RWPE2 (cell line): ENCODE measurements around the gene TRAPPC8.

Source experiments
- ATAC-seq: fragments of 200-7000 bp; cut with Tn5 transposase; 3 replicates; pipeline ENCODE4 v1.9.1; 2021; ENCODE audit warnings: low read depth
- DNase-seq: peaks from one replicate; pipeline ENCODE4 v3.0.0-alpha.2; 2020; ENCODE audit warnings: low spot score
- H3K27ac ChIP-seq: fragments of 450-650 bp; 2 replicates; pipeline ENCODE4 v1.5.1; 2017; ENCODE audit warnings: mild to moderate bottlenecking; ENCODE audit not compliant: poor library complexity, severe bottlenecking
- H3K27me3 ChIP-seq: fragments of 250-450 bp; sonication (Bioruptor Pico); 2 replicates; pipeline ENCODE4 v1.5.1; 2021; ENCODE audit warnings: mild to moderate bottlenecking, moderate library complexity; ENCODE audit not compliant: insufficient read depth, poor library complexity, severe bottlenecking
- H3K36me3 ChIP-seq: fragments of 250-450 bp; sonication (Bioruptor Pico); 2 replicates; pipeline ENCODE4 v1.5.1; 2020; ENCODE audit warnings: low read depth, mild to moderate bottlenecking, moderate library complexity
- H3K4me1 ChIP-seq: fragments of 250-450 bp; sonication (Bioruptor Pico); 2 replicates; pipeline ENCODE4 v1.5.1; 2021; ENCODE audit warnings: mild to moderate bottlenecking, moderate library complexity; ENCODE audit not compliant: insufficient read depth, poor library complexity, severe bottlenecking
- H3K4me3 ChIP-seq: fragments of 250-450 bp; sonication (Bioruptor Pico); 2 replicates; pipeline ENCODE4 v1.5.1; 2021; ENCODE audit warnings: mild to moderate bottlenecking, moderate library complexity; ENCODE audit not compliant: severe bottlenecking
- H3K9me3 ChIP-seq: fragments of 250-450 bp; sonication (Bioruptor Pico); 2 replicates; pipeline ENCODE4 v1.5.1; 2021; ENCODE audit warnings: mild to moderate bottlenecking, moderate library complexity; ENCODE audit not compliant: severe bottlenecking
- CTCF ChIP-seq: fragments of 450-650 bp; IDR thresholded peaks from one replicate; pipeline ENCODE4 v1.5.1; 2017; ENCODE audit warnings: mild to moderate bottlenecking, moderate library complexity; ENCODE audit not compliant: poor library complexity, severe bottlenecking

TRAPPC8 gene

GRCh38 chr18:31857526-31858106, 85.3 kb downstream of the TRAPPC8 start:
- DNase-seq (no peak), ATAC-seq (no peak)
- no peak for TF ChIP-seq CTCF
- Histone ChIP-seq H3K27ac (no peak overlapping the region), H3K27me3 (no peaks in the 10 kb centered on the region), H3K4me3 (no peak overlapping the region), H3K36me3 (peaks cover 69% of the 10 kb centered on the region), H3K9me3 (no peaks in the 10 kb centered on the region), H3K4me1 (no peaks in the 10 kb centered on the region)

GRCh38 chr18:31850844-31851243, 92.1 kb downstream of the TRAPPC8 start:
- Histone ChIP-seq H3K4me3 (no peak overlapping the region), H3K27me3 (no peaks in the 10 kb centered on the region), H3K27ac (no peak overlapping the region), H3K4me1 (no peaks in the 10 kb centered on the region), H3K9me3 (no peaks in the 10 kb centered on the region), H3K36me3 (peaks cover 74% of the 10 kb centered on the region)
- ATAC-seq (no peak), DNase-seq (no peak)
- no peak for TF ChIP-seq CTCF

- ATAC-seq (no peak), DNase-seq (no peak)
- no peak for TF ChIP-seq CTCF
- H3K36me3 ChIP-seq: peaks cover 38% of the 10 kb centered on the region
- no peaks in the 10 kb centered on the region for H3K27me3 ChIP-seq
- H3K4me1 ChIP-seq: no peaks in the 10 kb centered on the region
- H3K9me3 ChIP-seq: no peaks in the 10 kb centered on the region
- H3K27ac ChIP-seq: no peak overlapping the region
- H3K4me3 ChIP-seq: no peak overlapping the region
Observed at GRCh38 chr18:31840499-31840898, 102.4 kb downstream of the TRAPPC8 start.

GRCh38 chr18:31837879-31838278, 105.0 kb downstream of the TRAPPC8 start:
- no peaks in the 10 kb centered on the region for H3K9me3 ChIP-seq
- no peak for TF ChIP-seq CTCF
- no peak overlapping the region for H3K27ac ChIP-seq
- no peaks in the 10 kb centered on the region for H3K27me3 ChIP-seq
- H3K4me3 ChIP-seq: no peak overlapping the region
- DNase-seq: no peak
- H3K36me3 ChIP-seq: peaks cover 26% of the 10 kb centered on the region
- no peak for ATAC-seq
- H3K4me1 ChIP-seq: no peaks in the 10 kb centered on the region

GRCh38 chr18:31835528-31836133, 107.3 kb downstream of the TRAPPC8 start:
- H3K4me3 ChIP-seq: no peak overlapping the region
- no peak for DNase-seq
- peaks cover 45% of the 10 kb centered on the region for H3K36me3 ChIP-seq
- no peak for TF ChIP-seq CTCF
- no peaks in the 10 kb centered on the region for H3K4me1 ChIP-seq
- H3K9me3 ChIP-seq: no peaks in the 10 kb centered on the region
- H3K27ac ChIP-seq: no peak overlapping the region
- no peaks in the 10 kb centered on the region for H3K27me3 ChIP-seq
- ATAC-seq: no peak
